NCI-H2227 (cell line): ENCODE results near the gene VPS13D.
"Not testable (repeated sequence)": the region's sequence is repeated elsewhere in the genome, so short reads cannot be mapped to it uniquely, and the experiment has no call there.

Source experiments
- DNase-seq: peaks from one replicate; lab custom pipeline; 2025; ENCODE audit not compliant: unreplicated experiment; lab: John Stamatoyannopoulos, UW

VPS13D gene

GRCh38 chr1:12530462-12531178, 300.8 kb downstream of the VPS13D start:
- no peak for DNase-seq

- DNase-seq = no peak
Observed at GRCh38 chr1:12531179-12531499, 301.3 kb downstream of the VPS13D start.

- no peak for DNase-seq
Observed at GRCh38 chr1:12532405-12533315, 302.8 kb downstream of the VPS13D start.

- no peak for DNase-seq
Observed at GRCh38 chr1:12536023-12536639, 306.3 kb downstream of the VPS13D start.

- DNase-seq = no peak
Observed at GRCh38 chr1:12537294-12537693, 307.5 kb downstream of the VPS13D start.

- no peak for DNase-seq
Observed at GRCh38 chr1:12537906-12538461, 308.2 kb downstream of the VPS13D start.

GRCh38 chr1:12538536-12538935, 308.7 kb downstream of the VPS13D start:
- not testable (repeated sequence) for DNase-seq

GRCh38 chr1:12539320-12539704, 309.5 kb downstream of the VPS13D start:
- DNase-seq = no peak

- DNase-seq = no peak
Observed at GRCh38 chr1:12539705-12540579, 310.1 kb downstream of the VPS13D start.

GRCh38 chr1:12540580-12541273, 310.9 kb downstream of the VPS13D start:
- no peak for DNase-seq

- DNase-seq = no peak
Observed at GRCh38 chr1:12541274-12542137, 311.7 kb downstream of the VPS13D start.

GRCh38 chr1:12542138-12542465, 312.3 kb downstream of the VPS13D start:
- DNase-seq = no peak

- DNase-seq = no peak
Observed at GRCh38 chr1:12542616-12543592, 313.1 kb downstream of the VPS13D start.

- DNase-seq = no peak
Observed at GRCh38 chr1:12543740-12544154, 313.9 kb downstream of the VPS13D start.

GRCh38 chr1:12544357-12544756, 314.5 kb downstream of the VPS13D start:
- DNase-seq = no peak

- DNase-seq = no peak
Observed at GRCh38 chr1:12544992-12545391, 315.2 kb downstream of the VPS13D start.

- DNase-seq = no peak
Observed at GRCh38 chr1:12546771-12547585, 317.1 kb downstream of the VPS13D start.
